HepG2 (cell line): Measurements from ENCODE around the gene INHA.

Source experiments
- BCL6 ChIP-seq: IDR thresholded peaks from 2 replicates; pipeline ENCODE4 v1.6.1; 2016; ENCODE audit warnings: missing genetic modification reagents, missing compliant biosample characterization
- HDAC2 ChIP-seq: sonication (generic); formaldehyde crosslinking; IDR thresholded peaks from 2 replicates; pipeline ENCODE4 v1.4.0; 2020; ENCODE audit warnings: missing genetic modification reagents
- NR2F2 ChIP-seq: IDR thresholded peaks from 2 replicates; pipeline ENCODE4 v1.6.1; 2012; ENCODE audit warnings: low read depth, inconsistent platforms, borderline replicate concordance
- POLR2AphosphoS5 ChIP-seq: IDR thresholded peaks from 2 replicates; pipeline ENCODE4 v1.6.1; 2012; ENCODE audit warnings: low read depth, low read length
- SMAD1 ChIP-seq: sonication (generic); formaldehyde crosslinking; IDR thresholded peaks from 2 replicates; pipeline ENCODE4 v1.4.0; 2020; ENCODE audit warnings: missing genetic modification reagents, low read depth, mild to moderate bottlenecking, borderline replicate concordance
- USF2 ChIP-seq, 2 experiments: sonication (generic) in 1 of 2; formaldehyde crosslinking in 1 of 2; IDR thresholded peaks; 2 replicates each; pipeline versions ENCODE4 v1.5.1 to v1.6.1; 2011 to 2020; ENCODE audit warnings: borderline replicate concordance in 1 of 2, low read depth in 1 of 2, low read length in 1 of 2, mild to moderate bottlenecking in 1 of 2, missing genetic modification reagents in 1 of 2, moderate library complexity in 1 of 2
- WIZ ChIP-seq: sonication (generic); formaldehyde crosslinking; IDR thresholded peaks from 2 replicates; pipeline ENCODE4 v1.5.1; 2020; ENCODE audit warnings: mild to moderate bottlenecking, missing genetic modification reagents
- ZBTB20 ChIP-seq: sonication (generic); formaldehyde crosslinking; IDR thresholded peaks from 2 replicates; pipeline ENCODE4 v1.8.1; 2023; ENCODE audit warnings: missing genetic modification reagents, low read depth, mild to moderate bottlenecking, borderline replicate concordance
- ZNF530 ChIP-seq: sonication (generic); formaldehyde crosslinking; IDR thresholded peaks from 2 replicates; pipeline ENCODE4 v1.5.0; 2020; ENCODE audit warnings: low read depth, mild to moderate bottlenecking, missing genetic modification reagents

- TF ChIP-seq ZNF530 (CRISPR knock-in tag) (no peak), HDAC2 (no peak), SMAD1 (CRISPR knock-in tag) (no peak), USF2 (IDR thresholded peaks at IDR 0.05; ENCODE audit: low read depth, low read length) (no peak), USF2 (CRISPR knock-in tag; IDR thresholded peaks at IDR 0.05; ENCODE audit: borderline replicate concordance) (no peak), ZBTB20 (CRISPR knock-in tag) (no peak), POLR2AphosphoS5 (no peak), WIZ (CRISPR knock-in tag) (no peak), BCL6 (CRISPR knock-in tag) (no peak), NR2F2 (no peak)
Observed at GRCh38 chr2:219592736-219593135, 20.6 kb downstream of the INHA start.
